GM12891 (cell line): Measurements from ENCODE around the gene FHIT.

Experiments
- POLR2A ChIP-seq: IDR thresholded peaks from 2 replicates; pipeline ENCODE4 v1.6.1; 2011; ENCODE audit warnings: low read depth, low read length, control low read depth
- POLR2AphosphoS5 ChIP-seq: IDR thresholded peaks from 2 replicates; pipeline ENCODE4 v1.6.1; 2011; ENCODE audit warnings: low read depth, low read length, control low read depth
- SPI1 ChIP-seq: IDR thresholded peaks from 2 replicates; pipeline ENCODE4 v1.6.1; 2011; ENCODE audit warnings: low read depth, low read length, control low read depth
- TAF1 ChIP-seq: IDR thresholded peaks from 2 replicates; pipeline ENCODE4 v1.6.1; 2011; ENCODE audit warnings: low read depth, low read length, control low read depth

- no peak for TF ChIP-seq POLR2A
- TF ChIP-seq POLR2AphosphoS5 = no peak
- no peak for TF ChIP-seq TAF1
- no peak for TF ChIP-seq SPI1
Observed at GRCh38 chr3:59800481-59800880, 1450.8 kb downstream of the FHIT start.
